GM19395 (cell line): ENCODE measurements around the gene AGTR2.
A peak's percentile ranks its signal among the peaks of the same experiment; 100 is the strongest.
"Not testable (repeated sequence)": the region's sequence is repeated elsewhere in the genome, so short reads cannot be mapped to it uniquely, and the experiment has no call there.

Experiments
- ATAC-seq: cut with Tn5 transposase; IDR thresholded peaks from one replicate; pipeline ENCODE4 v1.9.1; 2021; ENCODE audit warnings: mild to moderate bottlenecking, moderate library complexity; ENCODE audit not compliant: unreplicated experiment

The AGTR2 gene

GRCh38 chrX:116170511-116170910 lies at the start of gene AGTR2:
AGTR2 (plus strand) TSS chrX:116170744; CDS start chrX:116172281, 1,537 bp downstream.
- no peak for ATAC-seq

GRCh38 chrX:116135277-116135676 lies 35.3 kb upstream of the AGTR2 start:
- no peak for ATAC-seq

- ATAC-seq, result not testable (repeated sequence)
Measured at GRCh38 chrX:116141270-116141669, 29.3 kb upstream of the AGTR2 start.

GRCh38 chrX:116142976-116143375 lies 27.6 kb upstream of the AGTR2 start:
- ATAC-seq, result no peak

GRCh38 chrX:116172976-116173375 lies 2.4 kb downstream of the AGTR2 start:
- ATAC-seq, result no peak

- ATAC-seq, result no peak
Measured at GRCh38 chrX:116181300-116181699, 10.8 kb downstream of the AGTR2 start.

GRCh38 chrX:116185163-116185562 lies 14.6 kb downstream of the AGTR2 start:
- ATAC-seq, result no peak

- ATAC-seq, result no peak
Measured at GRCh38 chrX:116194649-116195048, 24.1 kb downstream of the AGTR2 start.

GRCh38 chrX:116198235-116198634 lies 27.7 kb downstream of the AGTR2 start:
- ATAC-seq, result no peak

- no peak for ATAC-seq
Measured at GRCh38 chrX:116198810-116199209, 28.3 kb downstream of the AGTR2 start.

GRCh38 chrX:116204932-116205331 lies 34.4 kb downstream of the AGTR2 start:
- peak; percentile 65 for ATAC-seq

GRCh38 chrX:116213262-116213661 lies 42.7 kb downstream of the AGTR2 start:
- no peak for ATAC-seq

GRCh38 chrX:116217080-116217479 lies 46.5 kb downstream of the AGTR2 start:
- ATAC-seq, result not testable (repeated sequence)
